GM18499 (cell line): ENCODE measurements around the gene MROH8.
A peak's percentile ranks its signal among the peaks of the same experiment; 100 is the strongest.

Source experiments
- ATAC-seq: cut with Tn5 transposase; IDR thresholded peaks from one replicate; pipeline ENCODE4 v1.9.1; 2021; ENCODE audit warnings: moderate number of reproducible peaks; ENCODE audit not compliant: insufficient read depth, unreplicated experiment

The MROH8 gene

GRCh38 chr20:37178839-37179682, at the start of gene MROH8, which contains the start of gene RPN2:
Gene MROH8 (minus strand): TSS chr20:37179548.
Gene RPN2 (plus strand): TSS chr20:37179330. CDS start chr20:37179357, 27 bp downstream.
- ATAC-seq: peak; percentile 45

- ATAC-seq: no peak
These were observed 49.3 kb upstream of the MROH8 start for GRCh38 chr20:37228656-37229055.

GRCh38 chr20:37228082-37228481, 48.7 kb upstream of the MROH8 start:
- no peak for ATAC-seq

- ATAC-seq: no peak
These were observed 47.5 kb upstream of the MROH8 start for GRCh38 chr20:37226889-37227288.

- no peak for ATAC-seq
These were observed 45.8 kb upstream of the MROH8 start for GRCh38 chr20:37225146-37225545.

GRCh38 chr20:37223053-37223452, 43.7 kb upstream of the MROH8 start:
- no peak for ATAC-seq

GRCh38 chr20:37222086-37222485, 42.7 kb upstream of the MROH8 start:
- ATAC-seq: no peak

- no peak for ATAC-seq
These were observed 41.4 kb upstream of the MROH8 start for GRCh38 chr20:37220731-37221130.

GRCh38 chr20:37219751-37220668, 40.7 kb upstream of the MROH8 start:
- no peak for ATAC-seq

- no peak for ATAC-seq
These were observed 39.6 kb upstream of the MROH8 start for GRCh38 chr20:37218976-37219375.

- no peak for ATAC-seq
These were observed 39.1 kb upstream of the MROH8 start for GRCh38 chr20:37218441-37218840.

- no peak for ATAC-seq
These were observed 30.4 kb upstream of the MROH8 start for GRCh38 chr20:37209661-37210314.

GRCh38 chr20:37209193-37209592, 29.8 kb upstream of the MROH8 start:
- ATAC-seq: no peak

GRCh38 chr20:37207171-37207570, 27.8 kb upstream of the MROH8 start:
- no peak for ATAC-seq

GRCh38 chr20:37205794-37206193, 26.4 kb upstream of the MROH8 start:
- ATAC-seq: no peak

GRCh38 chr20:37205130-37205529, 25.8 kb upstream of the MROH8 start:
- no peak for ATAC-seq

- no peak for ATAC-seq
These were observed 24.7 kb upstream of the MROH8 start for GRCh38 chr20:37204056-37204455.

- no peak for ATAC-seq
These were observed 23.1 kb upstream of the MROH8 start for GRCh38 chr20:37202267-37202943.

GRCh38 chr20:37201827-37202162, 22.4 kb upstream of the MROH8 start:
- ATAC-seq: no peak
